Activated CD8-positive, alpha-beta memory T cell treated with anti-CD3 and anti-CD28 coated beads for 4 hours (primary cell): ENCODE results near the gene IL12B.
"Not testable (repeated sequence)": the region's sequence is repeated elsewhere in the genome, so short reads cannot be mapped to it uniquely, and the experiment has no call there.

ENCODE experiments used
- DNase-seq, 2 donors: peaks; one replicate each; pipeline ENCODE4 v3.0.0-alpha.2; 2020; ENCODE audit warnings: low read depth in 2 of 2

IL12B gene

GRCh38 chr5:159332800-159333544 is 2.7 kb upstream of the IL12B start:
- no peak for DNase-seq

- DNase-seq: peak; percentile 51 to 53
These were observed 1.0 kb upstream of the IL12B start for GRCh38 chr5:159331093-159331973.

GRCh38 chr5:159324986-159325385 is 5.3 kb downstream of the IL12B start:
- DNase-seq: no peak

- DNase-seq: no peak
These were observed 6.1 kb downstream of the IL12B start for GRCh38 chr5:159324102-159324755.

GRCh38 chr5:159322180-159322579 is 8.1 kb downstream of the IL12B start:
- DNase-seq: no peak

GRCh38 chr5:159319832-159320231 is 10.5 kb downstream of the IL12B start:
- DNase-seq: no peak

- no peak for DNase-seq
These were observed 10.9 kb downstream of the IL12B start for GRCh38 chr5:159319363-159319762.

- no peak for DNase-seq
These were observed 11.8 kb downstream of the IL12B start for GRCh38 chr5:159318448-159318847.

GRCh38 chr5:159317849-159318248 is 12.4 kb downstream of the IL12B start:
- DNase-seq: no peak

- DNase-seq: no peak
These were observed 13.5 kb downstream of the IL12B start for GRCh38 chr5:159316519-159317383.

- no peak for DNase-seq
These were observed 17.1 kb downstream of the IL12B start for GRCh38 chr5:159313197-159313596.

GRCh38 chr5:159311063-159311462 is 19.2 kb downstream of the IL12B start:
- no peak for DNase-seq

- no peak for DNase-seq
These were observed 19.8 kb downstream of the IL12B start for GRCh38 chr5:159310511-159310910.

- no peak for DNase-seq
These were observed 20.4 kb downstream of the IL12B start for GRCh38 chr5:159309689-159310433.

- DNase-seq: no peak
These were observed 25.2 kb downstream of the IL12B start for GRCh38 chr5:159304961-159305595.

GRCh38 chr5:159303286-159303685 is 27.0 kb downstream of the IL12B start:
- DNase-seq: no peak

- DNase-seq: not testable (repeated sequence)
These were observed 28.1 kb downstream of the IL12B start for GRCh38 chr5:159301929-159302860.

- DNase-seq: no peak
These were observed 28.8 kb downstream of the IL12B start for GRCh38 chr5:159301466-159301865.

- DNase-seq: not testable (repeated sequence)
These were observed 33.0 kb downstream of the IL12B start for GRCh38 chr5:159297300-159297699.
